ENCODE results near the gene SMC4.

The SMC4 gene

GRCh38 chr3:160401291-160402095 is 2.0 kb downstream of the SMC4 start:
- DNase-seq (ENCODE audit: low read depth, low spot score) = no peak
- TF ChIP-seq FOXP2 (optimal IDR thresholded peaks at IDR 0.05; ENCODE audit: control extremely low read depth, extremely low read length, insufficient read depth) (no peak), EZH2 (IDR thresholded peaks at IDR 0.05) (no peak), POLR2AphosphoS5 (IDR thresholded peaks at IDR 0.05; ENCODE audit: borderline replicate concordance, low read depth, low read length) (no peak)

GRCh38 chr3:160402221-160403027 is 3.0 kb downstream of the SMC4 start:
- Histone ChIP-seq H3K36me3 (ENCODE audit: insufficient read depth, low read length) (peaks cover 67% of the 10 kb centered on the region), H3K9me3 (ENCODE audit: low read depth, low read length) (no peaks in the 10 kb centered on the region), H3K4me3 (peak overlapping the region; percentile 98), H3K27ac (peak overlapping the region; percentile 53), H3K9ac (ENCODE audit: insufficient read length) (peak overlapping the region; percentile 100)
- TF ChIP-seq FOXP2 (optimal IDR thresholded peaks at IDR 0.05; ENCODE audit: control extremely low read depth, extremely low read length, insufficient read depth) (no peak), EZH2 (IDR thresholded peaks at IDR 0.05) (no peak), POLR2AphosphoS5 (IDR thresholded peaks at IDR 0.05; ENCODE audit: borderline replicate concordance, low read depth, low read length) (no peak)
- DNase-seq (ENCODE audit: low read depth, low spot score) = no peak

More at GRCh38 chr3:160401291-160402095, 2.0 kb downstream of the SMC4 start:
- Histone ChIP-seq H3K9me3 (ENCODE audit: low read depth, low read length) (no peaks in the 10 kb centered on the region), H3K27ac (peak overlapping the region; percentile 53; the same call in 1 of the 2 replicates), H3K4me3 (peak overlapping the region; percentile 98), H3K9ac (ENCODE audit: insufficient read length) (peak overlapping the region; percentile 100), H3K36me3 (ENCODE audit: insufficient read depth, low read length) (peaks cover 59% of the 10 kb centered on the region)

GRCh38 chr3:160403028-160403545 is 3.6 kb downstream of the SMC4 start:
- DNase-seq (ENCODE audit: low read depth, low spot score) = no peak
- H3K27ac ChIP-seq = peak overlapping the region; percentile 53
- peaks cover 73% of the 10 kb centered on the region for H3K36me3 ChIP-seq (ENCODE audit: insufficient read depth, low read length)

GRCh38 chr3:160403796-160404470 is 4.5 kb downstream of the SMC4 start:
- H3K9ac ChIP-seq (ENCODE audit: insufficient read length) = peak overlapping the region; percentile 100
- no peak for DNase-seq (ENCODE audit: low read depth, low spot score)
- peak overlapping the region; percentile 98 for H3K4me3 ChIP-seq
- H3K36me3 ChIP-seq (ENCODE audit: insufficient read depth, low read length) = peaks cover 81% of the 10 kb centered on the region
- no peaks in the 10 kb centered on the region for H3K9me3 ChIP-seq (ENCODE audit: low read depth, low read length)
- H3K27ac ChIP-seq = peak overlapping the region; percentile 53
- no peak for TF ChIP-seq POLR2AphosphoS5 (IDR thresholded peaks at IDR 0.05; ENCODE audit: borderline replicate concordance, low read depth, low read length)
- TF ChIP-seq FOXP2 (optimal IDR thresholded peaks at IDR 0.05; ENCODE audit: control extremely low read depth, extremely low read length, insufficient read depth) = no peak
- no peak for TF ChIP-seq EZH2 (IDR thresholded peaks at IDR 0.05)

More at GRCh38 chr3:160403028-160403545, 3.6 kb downstream of the SMC4 start:
- Histone ChIP-seq H3K4me3 (peak overlapping the region; percentile 98), H3K9me3 (ENCODE audit: low read depth, low read length) (no peaks in the 10 kb centered on the region), H3K9ac (ENCODE audit: insufficient read length) (peak overlapping the region; percentile 100)
- no peak for TF ChIP-seq EZH2 (IDR thresholded peaks at IDR 0.05)
- TF ChIP-seq POLR2AphosphoS5 (IDR thresholded peaks at IDR 0.05; ENCODE audit: borderline replicate concordance, low read depth, low read length) = no peak
- TF ChIP-seq FOXP2 (optimal IDR thresholded peaks at IDR 0.05; ENCODE audit: control extremely low read depth, extremely low read length, insufficient read depth) = no peak

- peaks cover 93% of the 10 kb centered on the region for H3K36me3 ChIP-seq (ENCODE audit: insufficient read depth, low read length)
- TF ChIP-seq EZH2 (IDR thresholded peaks at IDR 0.05) (no peak), POLR2AphosphoS5 (IDR thresholded peaks at IDR 0.05; ENCODE audit: borderline replicate concordance, low read depth, low read length) (no peak; the same call in 1 of the 2 replicates), FOXP2 (optimal IDR thresholded peaks at IDR 0.05; ENCODE audit: control extremely low read depth, extremely low read length, insufficient read depth) (no peak)
These were observed 10.6 kb downstream of the SMC4 start for GRCh38 chr3:160409812-160410610.

GRCh38 chr3:160412477-160412876 is 13.0 kb downstream of the SMC4 start:
- no peak overlapping the region for H3K4me3 ChIP-seq
- H3K9ac ChIP-seq (ENCODE audit: insufficient read length) = no peak overlapping the region
- TF ChIP-seq FOXP2 (optimal IDR thresholded peaks at IDR 0.05; ENCODE audit: control extremely low read depth, extremely low read length, insufficient read depth) (no peak), EZH2 (IDR thresholded peaks at IDR 0.05) (no peak), POLR2AphosphoS5 (IDR thresholded peaks at IDR 0.05; ENCODE audit: borderline replicate concordance, low read depth, low read length) (no peak)
- H3K27ac ChIP-seq = no peak overlapping the region
- H3K9me3 ChIP-seq (ENCODE audit: low read depth, low read length) = no peaks in the 10 kb centered on the region
- peaks cover 94% of the 10 kb centered on the region for H3K36me3 ChIP-seq (ENCODE audit: insufficient read depth, low read length)
- DNase-seq (ENCODE audit: low read depth, low spot score) = no peak

More at GRCh38 chr3:160409812-160410610, 10.6 kb downstream of the SMC4 start:
- Histone ChIP-seq H3K9me3 (ENCODE audit: low read depth, low read length) (no peaks in the 10 kb centered on the region), H3K9ac (ENCODE audit: insufficient read length) (no peak overlapping the region), H3K27ac (peak overlapping the region; percentile 49; the same call in 1 of the 2 replicates), H3K4me3 (no peak overlapping the region)
- no peak for DNase-seq (ENCODE audit: low read depth, low spot score)

GRCh38 chr3:160413613-160414248 is 14.3 kb downstream of the SMC4 start:
- Histone ChIP-seq H3K4me3 (no peak overlapping the region), H3K27ac (peak overlapping the region; percentile 32; the same call in 1 of the 2 replicates), H3K9me3 (ENCODE audit: low read depth, low read length) (no peaks in the 10 kb centered on the region), H3K9ac (ENCODE audit: insufficient read length) (no peak overlapping the region), H3K36me3 (ENCODE audit: insufficient read depth, low read length) (peaks cover 95% of the 10 kb centered on the region)
- peak; percentile 71 for DNase-seq (ENCODE audit: low read depth, low spot score)
- TF ChIP-seq FOXP2 (optimal IDR thresholded peaks at IDR 0.05; ENCODE audit: control extremely low read depth, extremely low read length, insufficient read depth) = no peak
- no peak for TF ChIP-seq POLR2AphosphoS5 (IDR thresholded peaks at IDR 0.05; ENCODE audit: borderline replicate concordance, low read depth, low read length)
- TF ChIP-seq EZH2 (IDR thresholded peaks at IDR 0.05) = no peak
